Ascending aorta (tissue), 2 donors: ENCODE measurements around the gene FCHSD1. TPM values are rescaled to one million over a fixed set of nuclear protein-coding genes. Genes with fewer than 3 reads are reported as not detected.
A peak's percentile ranks its signal among the peaks of the same experiment; 100 is the strongest.

Experiments
- DNase-seq, 2 donors: peaks; one replicate each; pipeline ENCODE4 v3.0.0-alpha.2; 2019; ENCODE audit warnings: low spot score in 2 of 2
- H3K27ac ChIP-seq, 2 donors: fragments of 200-600 bp; sonication (generic); one replicate each; pipeline ENCODE4 v1.5.1; 2016 to 2017; ENCODE audit warnings: mild to moderate bottlenecking in 1 of 2
- H3K27me3 ChIP-seq: fragments of 200-600 bp; sonication (generic); one replicate; pipeline ENCODE4 v1.5.1; 2017
- H3K36me3 ChIP-seq, 2 donors: fragments of 200-600 bp; sonication (generic); one replicate each; pipeline ENCODE4 v1.5.1; 2016
- H3K4me1 ChIP-seq, 2 donors: fragments of 200-600 bp; sonication (generic); one replicate each; pipeline ENCODE4 v1.5.1; 2016 to 2017; ENCODE audit warnings: mild to moderate bottlenecking in 1 of 2
- H3K4me3 ChIP-seq, 2 donors: fragments of 200-600 bp; sonication (generic); one replicate each; pipeline ENCODE4 v1.5.1; 2016 to 2017; ENCODE audit warnings: mild to moderate bottlenecking in 1 of 2
- H3K9me3 ChIP-seq, 2 donors: fragments of 200-600 bp; sonication (generic); one replicate each; pipeline ENCODE4 v1.5.1; 2016
- intact Hi-C: fragments of 100-400 bp; cut with DNase I; formaldehyde crosslinking; loops from one replicate; pipeline ENCODE4 v1.15.1; 2023
- total RNA-seq: library from RNA; depleted of rRNA; stranded (reverse); fragments of >200 nt; gene quantifications from one replicate; pipeline ENCODE4 v1.1.0, GENCODE V29; 2016
- TF ChIP-seq, protein P1 (sequence below), 3 experiments: fragments of 200-600 bp in 2 of 3; fragments of 450-650 bp in 1 of 3; sonication (generic) in 2 of 3; IDR thresholded peaks; one replicate each; pipeline ENCODE4 v1.5.1; 2016 to 2019; ENCODE audit warnings: antibody characterized with exemption in 3 of 3, mild to moderate bottlenecking in 1 of 3, moderate library complexity in 1 of 3

FCHSD1 gene
- total RNA-seq, 1 donor from 2014 or later, result 127 TPM

DNA sequence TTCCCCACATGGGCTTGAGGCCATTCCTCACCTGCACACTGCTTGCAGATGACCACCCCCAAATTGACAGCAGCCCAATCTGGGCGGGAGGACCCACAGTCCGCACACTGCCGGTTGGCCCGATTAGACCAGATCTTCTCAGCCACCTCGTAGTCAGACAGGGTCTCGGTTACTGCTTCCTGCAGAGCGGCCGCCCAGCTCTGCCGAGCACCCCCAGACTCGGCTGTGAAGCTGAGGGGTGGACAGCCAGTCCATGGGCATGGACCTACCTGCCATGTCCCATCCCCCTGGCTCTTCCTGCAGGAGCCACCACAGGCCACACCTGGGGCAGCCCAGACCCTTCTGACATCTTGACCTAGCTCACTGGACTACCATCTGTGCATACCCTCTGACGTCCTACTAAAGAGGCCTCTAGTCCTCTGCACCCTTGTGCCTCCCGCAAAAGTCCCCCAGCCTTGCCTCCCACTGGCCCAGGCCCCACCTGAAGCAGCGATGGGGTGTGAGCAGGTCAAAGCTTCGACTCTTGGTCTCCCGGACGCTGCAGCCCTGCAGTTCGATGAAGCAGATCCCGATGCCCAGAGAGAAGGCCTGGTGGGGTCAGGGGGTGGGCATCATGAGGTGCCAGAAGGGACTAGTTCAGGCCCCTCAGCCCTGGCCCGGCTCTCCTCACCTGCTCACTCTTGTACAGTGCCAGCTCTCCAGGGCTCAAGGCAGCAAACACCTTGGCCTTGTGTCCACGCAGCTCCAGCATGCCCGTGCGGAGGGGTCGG, 21.0 kb upstream of the FCHSD1 start:
- Histone ChIP-seq H3K27ac (no peak overlapping the region), H3K9me3 (no peaks in the 10 kb centered on the region), H3K4me1 (no peaks in the 10 kb centered on the region), H3K4me3 (no peak overlapping the region), H3K36me3 (peaks cover 5 to 11% of the 10 kb centered on the region in 2 donors), H3K27me3 (no peaks in the 10 kb centered on the region)
- intact Hi-C loops, result no loop called here
- DNase-seq, result no peak
- TF ChIP-seq, protein P1, sequence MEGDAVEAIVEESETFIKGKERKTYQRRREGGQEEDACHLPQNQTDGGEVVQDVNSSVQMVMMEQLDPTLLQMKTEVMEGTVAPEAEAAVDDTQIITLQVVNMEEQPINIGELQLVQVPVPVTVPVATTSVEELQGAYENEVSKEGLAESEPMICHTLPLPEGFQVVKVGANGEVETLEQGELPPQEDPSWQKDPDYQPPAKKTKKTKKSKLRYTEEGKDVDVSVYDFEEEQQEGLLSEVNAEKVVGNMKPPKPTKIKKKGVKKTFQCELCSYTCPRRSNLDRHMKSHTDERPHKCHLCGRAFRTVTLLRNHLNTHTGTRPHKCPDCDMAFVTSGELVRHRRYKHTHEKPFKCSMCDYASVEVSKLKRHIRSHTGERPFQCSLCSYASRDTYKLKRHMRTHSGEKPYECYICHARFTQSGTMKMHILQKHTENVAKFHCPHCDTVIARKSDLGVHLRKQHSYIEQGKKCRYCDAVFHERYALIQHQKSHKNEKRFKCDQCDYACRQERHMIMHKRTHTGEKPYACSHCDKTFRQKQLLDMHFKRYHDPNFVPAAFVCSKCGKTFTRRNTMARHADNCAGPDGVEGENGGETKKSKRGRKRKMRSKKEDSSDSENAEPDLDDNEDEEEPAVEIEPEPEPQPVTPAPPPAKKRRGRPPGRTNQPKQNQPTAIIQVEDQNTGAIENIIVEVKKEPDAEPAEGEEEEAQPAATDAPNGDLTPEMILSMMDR (IDR thresholded peaks at IDR 0.05), result no peak

DNA sequence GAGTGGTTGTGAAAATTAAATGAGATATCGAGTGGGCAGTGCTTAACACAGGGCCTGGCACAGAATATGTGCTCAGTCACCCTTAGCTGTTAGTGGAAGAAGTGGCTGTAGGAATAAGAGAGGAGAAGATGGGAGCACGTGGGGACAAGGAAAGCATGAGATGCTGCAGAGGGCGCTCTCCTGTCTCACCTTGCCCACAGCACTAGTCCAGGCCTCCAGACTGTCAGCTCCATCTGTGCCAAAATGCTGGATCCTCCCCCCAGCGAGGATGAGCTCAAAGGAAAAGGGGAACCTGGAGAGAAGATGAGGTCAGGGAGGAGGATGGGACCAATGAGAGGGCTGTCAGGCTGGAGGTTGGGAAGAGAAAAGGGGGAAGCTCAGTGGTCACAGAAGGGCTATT, 18.3 kb upstream of the FCHSD1 start:
- intact Hi-C loops, result no loop called here
- Histone ChIP-seq H3K36me3 (peaks cover 5 to 12% of the 10 kb centered on the region in 2 donors), H3K27me3 (no peaks in the 10 kb centered on the region), H3K27ac (no peak overlapping the region), H3K4me1 (no peaks in the 10 kb centered on the region), H3K4me3 (no peak overlapping the region), H3K9me3 (no peaks in the 10 kb centered on the region)
- no peak for DNase-seq
- TF ChIP-seq, protein P1 (IDR thresholded peaks at IDR 0.05), result no peak

DNA sequence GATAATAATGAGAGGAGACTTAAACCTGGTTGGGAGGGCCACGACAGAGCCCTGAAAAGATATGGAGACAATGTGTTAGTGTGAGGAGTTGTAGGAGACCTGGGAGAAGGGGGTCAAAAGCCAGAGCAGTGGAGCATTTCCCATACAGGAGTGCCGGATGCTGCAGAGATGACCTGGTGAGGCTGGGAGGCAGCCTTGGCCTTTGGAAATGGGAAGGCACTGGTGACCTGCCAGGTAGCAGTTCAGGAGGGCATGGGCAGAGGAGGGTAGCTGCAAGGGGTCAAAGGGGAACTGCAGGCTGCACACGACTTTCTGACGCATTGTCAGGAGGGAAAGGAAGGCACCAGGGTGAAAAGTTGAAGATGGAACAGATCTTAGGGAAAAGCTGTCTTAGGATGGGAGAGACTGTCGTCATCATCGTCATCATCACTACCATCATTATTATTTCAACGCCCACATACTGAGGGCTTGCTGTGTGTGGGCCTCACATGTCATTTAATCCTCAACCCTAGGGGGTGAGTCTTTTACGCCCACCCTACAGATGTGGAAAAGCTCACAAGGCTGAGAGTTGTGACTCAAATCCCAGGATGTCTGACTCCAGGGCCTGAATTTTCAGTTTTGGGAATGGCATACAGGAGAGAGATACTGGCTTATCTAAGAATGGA, 17.5 kb upstream of the FCHSD1 start:
- Histone ChIP-seq H3K27me3 (no peaks in the 10 kb centered on the region), H3K4me1 (no peaks in the 10 kb centered on the region), H3K27ac (no peak overlapping the region), H3K9me3 (no peaks in the 10 kb centered on the region), H3K4me3 (no peak overlapping the region), H3K36me3 (peaks cover 5 to 18% of the 10 kb centered on the region in 2 donors)
- TF ChIP-seq, protein P1 (IDR thresholded peaks at IDR 0.05), result no peak
- DNase-seq, result no peak
- intact Hi-C loops, result no loop called here

DNA sequence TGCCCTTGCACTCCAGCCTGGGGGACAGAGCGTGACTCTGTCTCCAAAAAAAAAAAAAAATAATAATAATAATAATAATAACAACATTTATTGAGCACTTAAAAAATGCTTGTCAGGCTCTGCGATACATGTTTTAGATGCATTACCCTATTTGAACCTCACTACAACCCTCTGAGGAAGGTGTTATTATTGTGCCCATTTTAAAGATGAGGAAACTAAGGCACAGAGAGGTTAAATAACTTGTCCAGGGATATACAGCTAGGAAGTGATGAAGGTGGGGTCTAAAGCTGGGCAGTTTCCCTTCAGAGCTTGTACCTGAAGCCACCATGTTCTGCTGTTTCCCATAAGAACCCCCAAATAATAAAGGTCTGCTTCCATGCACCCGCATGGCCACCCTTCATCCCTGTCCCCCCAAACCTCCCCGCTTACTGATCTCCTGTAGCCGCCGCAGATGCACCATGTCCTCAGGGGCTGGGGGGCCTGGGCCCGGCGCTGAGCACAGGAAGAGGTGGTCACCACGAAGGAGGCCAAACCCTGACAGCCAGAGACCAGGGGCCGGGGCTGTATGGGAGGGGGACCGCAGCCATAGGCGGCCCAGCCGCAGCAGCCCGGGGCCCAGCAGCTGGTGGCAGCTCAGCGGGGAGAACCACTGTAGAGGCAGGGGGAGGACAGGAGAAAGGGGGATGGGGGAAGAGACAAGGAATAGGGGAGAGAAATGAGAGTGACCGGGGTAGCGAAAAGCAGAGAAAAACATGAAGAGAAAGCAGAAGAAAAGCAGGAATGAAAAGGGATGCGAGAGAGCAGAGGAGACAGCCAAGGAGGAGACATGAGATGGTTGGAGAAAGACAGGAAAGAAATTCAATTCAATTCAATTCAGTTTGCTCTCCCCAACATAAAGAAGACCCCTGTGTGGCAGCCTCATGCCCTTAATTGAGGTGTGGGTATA, 15.1 kb upstream of the FCHSD1 start:
- no peak for DNase-seq
- Histone ChIP-seq H3K27me3 (no peaks in the 10 kb centered on the region), H3K36me3 (peaks cover 0 to 10% of the 10 kb centered on the region in 2 donors), H3K4me3 (no peak overlapping the region), H3K9me3 (no peaks in the 10 kb centered on the region), H3K4me1 (no peaks in the 10 kb centered on the region), H3K27ac (no peak overlapping the region)
- TF ChIP-seq, protein P1 (IDR thresholded peaks at IDR 0.05), result no peak
- intact Hi-C loops, result no loop called here

DNA sequence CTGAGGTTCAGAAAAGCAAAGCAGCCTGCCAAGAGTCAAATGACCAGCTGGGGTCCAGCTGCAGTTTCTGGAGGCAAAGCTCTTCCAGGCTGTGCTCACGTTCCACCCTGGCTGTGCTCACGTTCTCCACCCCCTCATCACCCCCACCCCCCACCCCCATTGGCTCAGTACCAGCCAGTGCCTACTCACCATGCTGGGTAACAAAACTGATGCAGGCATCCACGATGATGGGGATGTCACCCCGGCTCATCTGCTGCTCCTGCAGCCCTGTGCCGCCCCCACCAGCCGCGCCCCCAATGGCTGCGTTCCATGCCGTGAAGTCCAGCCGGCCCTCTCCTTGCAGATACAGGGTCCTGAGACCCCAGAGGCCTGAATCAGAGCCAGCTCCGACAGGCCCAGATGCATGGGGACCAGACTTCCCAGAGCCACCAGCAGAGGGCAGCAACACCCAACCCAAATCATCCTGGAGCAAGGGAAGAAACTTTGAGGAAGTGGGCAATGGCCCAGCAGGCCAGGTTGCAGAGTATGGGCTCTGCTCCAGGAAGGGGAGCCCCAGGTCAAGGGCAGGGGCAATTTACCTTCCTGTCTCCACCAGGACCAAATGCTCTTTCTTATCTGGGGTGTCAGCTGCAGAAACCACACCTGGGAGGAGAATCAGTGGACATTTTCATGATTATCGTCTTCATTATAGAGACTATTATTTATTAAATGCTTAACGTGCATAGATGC, 13.7 kb upstream of the FCHSD1 start:
- Histone ChIP-seq H3K9me3 (no peaks in the 10 kb centered on the region), H3K27me3 (no peaks in the 10 kb centered on the region), H3K4me1 (no peaks in the 10 kb centered on the region), H3K4me3 (no peak overlapping the region), H3K36me3 (peaks cover 0 to 10% of the 10 kb centered on the region in 2 donors), H3K27ac (no peak overlapping the region)
- peak in 1 of 2 donors; percentile 86 for DNase-seq
- TF ChIP-seq, protein P1 (IDR thresholded peaks at IDR 0.05), result peak; percentile 75 to 92 (median 87)
- intact Hi-C loops, result no loop called here
